DND-41 (cell line): ENCODE data around the gene TNFSF9.
"Not testable (repeated sequence)": the region's sequence is repeated elsewhere in the genome, so short reads cannot be mapped to it uniquely, and the experiment has no call there.

Experiments used
- ATAC-seq: fragments of 200-7000 bp; cut with Tn5 transposase; 3 replicates; pipeline ENCODE4 v1.9.1; 2021; ENCODE audit warnings: low read depth; ENCODE audit not compliant: insufficient read depth
- DNase-seq: peaks from one replicate; pipeline ENCODE4 v3.0.0-alpha.2; 2020
- H2AFZ ChIP-seq: 2 replicates; pipeline ENCODE4 v1.6.0; 2012; ENCODE audit warnings: low read depth, low read length
- H3K27ac ChIP-seq: 2 replicates; pipeline ENCODE4 v1.5.1; 2012; ENCODE audit warnings: low read length, inconsistent platforms
- H3K27me3 ChIP-seq: fragments of 200-600 bp; sonication (generic); 2 replicates; pipeline ENCODE4 v1.6.0; 2012; ENCODE audit warnings: low read length, mild to moderate bottlenecking, inconsistent platforms; ENCODE audit not compliant: insufficient read depth, poor library complexity
- H3K36me3 ChIP-seq: 2 replicates; pipeline ENCODE4 v1.5.1; 2012; ENCODE audit warnings: low read length, inconsistent platforms; ENCODE audit not compliant: insufficient read depth
- H3K4me1 ChIP-seq: 2 replicates; pipeline ENCODE4 v1.5.1; 2012; ENCODE audit warnings: mild to moderate bottlenecking, low read length; ENCODE audit not compliant: insufficient read depth
- H3K4me2 ChIP-seq: 2 replicates; pipeline ENCODE4 v1.6.0; 2012; ENCODE audit warnings: mild to moderate bottlenecking, moderate library complexity, low read length, inconsistent platforms; ENCODE audit not compliant: insufficient read depth
- H3K4me3 ChIP-seq, 2 experiments: fragments of 200-600 bp in 1 of 2; shearing (Covaris generic) in 1 of 2; 2 replicates each; pipeline ENCODE4 v1.5.1; 2012 to 2016; ENCODE audit warnings: inconsistent platforms in 2 of 2, low read length in 2 of 2, mild to moderate bottlenecking in 2 of 2, low read depth in 1 of 2, moderate library complexity in 1 of 2
- H3K79me2 ChIP-seq: 2 replicates; pipeline ENCODE4 v1.6.0; 2012; ENCODE audit warnings: low read length, inconsistent platforms; ENCODE audit not compliant: insufficient read depth
- H3K9ac ChIP-seq: 2 replicates; pipeline ENCODE4 v1.6.0; 2012; ENCODE audit warnings: low read depth, mild to moderate bottlenecking, inconsistent platforms, low read length, moderate library complexity
- H3K9me3 ChIP-seq: 2 replicates; pipeline ENCODE4 v1.5.1; 2012; ENCODE audit warnings: low read length, moderate library complexity, mild to moderate bottlenecking, inconsistent platforms; ENCODE audit not compliant: insufficient read depth, severe bottlenecking
- H4K20me1 ChIP-seq: 2 replicates; pipeline ENCODE4 v1.6.0; 2012; ENCODE audit warnings: low read length; ENCODE audit not compliant: insufficient read depth
- CTCF ChIP-seq: IDR thresholded peaks from 2 replicates; pipeline ENCODE4 v1.5.1; 2012; ENCODE audit warnings: borderline replicate concordance, low read length, moderate library complexity, mild to moderate bottlenecking; ENCODE audit not compliant: poor library complexity, severe bottlenecking; ENCODE audit errors: extremely low read depth
- EZH2 ChIP-seq: IDR thresholded peaks from 3 replicates; pipeline ENCODE4 v1.6.1; 2012; ENCODE audit warnings: borderline replicate concordance, low read depth, mild to moderate bottlenecking, moderate library complexity, low read length, inconsistent platforms; ENCODE audit not compliant: severe bottlenecking

TNFSF9 gene

DNA sequence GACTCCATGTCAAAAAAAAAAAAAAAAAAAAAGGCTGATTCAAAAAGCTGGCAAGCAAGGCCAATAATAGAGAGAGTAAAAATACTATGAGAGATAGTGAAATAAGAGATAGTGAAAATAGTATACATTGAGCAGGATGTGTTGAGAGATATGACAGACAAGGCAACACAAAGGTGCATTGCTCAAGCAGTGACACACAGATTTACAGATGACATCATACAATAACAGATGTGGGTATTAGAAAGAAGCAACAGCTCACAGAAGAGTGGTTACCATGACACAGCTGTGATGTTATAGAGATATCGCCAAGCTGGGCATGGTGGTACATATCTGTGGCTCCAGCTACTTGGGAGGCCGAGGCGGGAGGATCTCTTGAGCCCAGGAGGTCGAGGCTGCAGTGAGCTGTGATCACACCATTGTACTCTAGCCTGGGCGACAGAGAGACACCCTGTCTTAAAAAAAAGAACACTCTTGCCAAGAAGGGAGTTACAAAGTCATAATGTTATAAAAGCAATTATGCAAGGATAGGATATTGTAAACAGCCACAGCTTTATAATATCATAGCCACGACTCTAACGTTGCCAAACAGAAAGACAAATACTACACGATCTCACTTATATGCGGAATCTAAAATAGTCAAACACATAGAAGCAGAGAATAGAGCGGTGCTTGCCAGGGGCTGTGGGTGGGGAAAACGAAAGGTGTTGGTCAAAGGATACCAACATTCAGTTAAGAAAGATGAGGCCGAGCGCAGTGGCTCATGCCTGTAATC lies 10.3 kb downstream of the TNFSF9 start:
- Histone ChIP-seq H3K36me3 (no peaks in the 10 kb centered on the region; the same call in 1 of the 2 replicates), H3K9me3 (peaks cover under 1% of the 10 kb centered on the region), H3K4me1 (peaks cover 28% of the 10 kb centered on the region), H3K27ac (no peak overlapping the region), H3K9ac (no peak overlapping the region), H3K79me2 (no peaks in the 10 kb centered on the region), H4K20me1 (no peaks in the 10 kb centered on the region), H2AFZ (no peak overlapping the region), H3K27me3 (no peaks in the 10 kb centered on the region), H3K4me2 (no peak overlapping the region), H3K4me3 (no peak overlapping the region)
- TF ChIP-seq CTCF (no peak), EZH2 (no peak)
- no peak for DNase-seq
- ATAC-seq = no peak

GRCh38 chr19:6543866-6544347 lies 13.1 kb downstream of the TNFSF9 start:
- no peak overlapping the region for H3K9ac ChIP-seq
- H3K79me2 ChIP-seq = no peaks in the 10 kb centered on the region
- no peaks in the 10 kb centered on the region for H3K36me3 ChIP-seq
- no peak for DNase-seq
- H3K27ac ChIP-seq = no peak overlapping the region
- peaks cover 12% of the 10 kb centered on the region for H3K9me3 ChIP-seq
- TF ChIP-seq CTCF = no peak
- no peak for TF ChIP-seq EZH2
- H4K20me1 ChIP-seq = no peaks in the 10 kb centered on the region
- ATAC-seq = no peak
- H3K4me2 ChIP-seq = no peak overlapping the region
- H3K4me3 ChIP-seq = no peak overlapping the region
- H3K4me1 ChIP-seq = peaks cover 4% of the 10 kb centered on the region
- no peaks in the 10 kb centered on the region for H3K27me3 ChIP-seq
- H2AFZ ChIP-seq = no peak overlapping the region

- not testable (repeated sequence) for H3K36me3 ChIP-seq, H3K4me3 ChIP-seq, H3K27me3 ChIP-seq, ATAC-seq, H3K79me2 ChIP-seq, DNase-seq, H3K27ac ChIP-seq, H3K9ac ChIP-seq, H4K20me1 ChIP-seq, H2AFZ ChIP-seq, H3K4me2 ChIP-seq
- H3K9me3 ChIP-seq = peaks cover 20% of the 10 kb centered on the region
- H3K4me1 ChIP-seq = peaks cover 12% of the 10 kb centered on the region
Observed at GRCh38 chr19:6550679-6551078, 19.9 kb downstream of the TNFSF9 start.

GRCh38 chr19:6551091-6551490 lies 20.3 kb downstream of the TNFSF9 start:
- Histone ChIP-seq H2AFZ (no peak overlapping the region), H3K79me2 (no peaks in the 10 kb centered on the region), H3K4me3 (no peak overlapping the region), H3K9me3 (peaks cover 20% of the 10 kb centered on the region), H3K9ac (no peak overlapping the region), H4K20me1 (no peaks in the 10 kb centered on the region), H3K27ac (no peak overlapping the region; the same call in 1 of the 2 replicates), H3K36me3 (no peaks in the 10 kb centered on the region), H3K4me2 (no peak overlapping the region), H3K4me1 (peaks cover 12% of the 10 kb centered on the region), H3K27me3 (no peaks in the 10 kb centered on the region)
- ATAC-seq (no peak), DNase-seq (no peak)
- TF ChIP-seq EZH2 (no peak), CTCF (no peak)
